K562 (cell line): ENCODE results near the gene NDUFC2. TPM values are rescaled to one million over a fixed set of nuclear protein-coding genes. Genes with fewer than 3 reads are reported as not detected.

ENCODE experiments used
- ARNT ChIP-seq, 2 experiments: fragments of 450-650 bp; IDR thresholded peaks; 2 replicates each; pipeline ENCODE4 v1.6.1; 2016; ENCODE audit warnings: mild to moderate bottlenecking in 1 of 2
- BMI1 ChIP-seq: fragments of 150-350 bp; IDR thresholded peaks from 2 replicates; pipeline ENCODE4 v1.6.1; 2014; ENCODE audit warnings: low read length
- CC2D1A ChIP-seq: fragments of 450-650 bp; IDR thresholded peaks from 2 replicates; pipeline ENCODE4 v1.6.1; 2017; ENCODE audit warnings: mild to moderate bottlenecking
- HDAC8 ChIP-seq: fragments of 450-650 bp; IDR thresholded peaks from 2 replicates; pipeline ENCODE4 v1.6.1; 2016; ENCODE audit warnings: mild to moderate bottlenecking, missing genetic modification characterization, moderate library complexity, missing compliant biosample characterization
- MEF2A ChIP-seq: IDR thresholded peaks from 2 replicates; pipeline ENCODE4 v1.6.1; 2011; ENCODE audit warnings: low read depth, mild to moderate bottlenecking, low read length, moderate library complexity; ENCODE audit not compliant: control insufficient read depth
- MEIS2 ChIP-seq: fragments of 450-650 bp; IDR thresholded peaks from 2 replicates; pipeline ENCODE4 v1.6.1; 2014; ENCODE audit warnings: mild to moderate bottlenecking; ENCODE audit not compliant: partially characterized antibody
- MTA2 ChIP-seq: fragments of 450-650 bp; IDR thresholded peaks from 2 replicates; pipeline ENCODE4 v1.6.1; 2016; ENCODE audit warnings: low read depth
- NCOR1 ChIP-seq: fragments of 450-650 bp; IDR thresholded peaks from 2 replicates; pipeline ENCODE4 v1.6.1; 2016; ENCODE audit warnings: mild to moderate bottlenecking, moderate library complexity
- NR4A1 ChIP-seq, 2 experiments: fragments of 250-450 bp in 1 of 2; fragments of 450-650 bp in 1 of 2; sonication (Bioruptor Pico) in 1 of 2; IDR thresholded peaks; 2 replicates each; pipeline versions ENCODE4 v1.4.0 to v1.6.1; 2016 to 2020; ENCODE audit warnings: mild to moderate bottlenecking in 2 of 2, missing compliant biosample characterization in 1 of 2, missing genetic modification characterization in 1 of 2, moderate library complexity in 1 of 2
- RFX5 ChIP-seq: IDR thresholded peaks from 2 replicates; pipeline ENCODE4 v1.6.1; 2011; ENCODE audit warnings: low read depth, mild to moderate bottlenecking, improper control_type of control experiment, low read length
- SMAD2 ChIP-seq: fragments of 150-350 bp; IDR thresholded peaks from 2 replicates; pipeline ENCODE4 v1.6.1; 2014; ENCODE audit warnings: low read depth, mild to moderate bottlenecking, low read length
- ZNF408 ChIP-seq: fragments of 250-450 bp; sonication (Bioruptor Pico); IDR thresholded peaks from 2 replicates; pipeline ENCODE4 v1.4.0; 2020; ENCODE audit warnings: low read depth, mild to moderate bottlenecking, moderate library complexity
- polyA plus RNA-seq, 8 experiments: library from polyadenylated mRNA; depleted of rRNA in 4 of 8; stranded (reverse) in 5 of 8; unstranded in 3 of 8; fragments of >200 nt; fragmentation: Nextera tagmentation in 2 of 8; fragmentation: Illumina TruSeq in 1 of 8; extraction: Ambion mirVana in 2 of 8; extraction: Trizol in 1 of 8; gene quantifications; 2 replicates each; pipeline versions ENCODE4 v1.2.1 to v1.2.3, GENCODE V29; 2011 to 2014; ENCODE audit warnings: inconsistent platforms in 1 of 8, missing spikeins in 1 of 8
- total RNA-seq, 7 experiments: library from RNA; depleted of rRNA in 6 of 7; stranded (reverse); fragments of >200 nt in 6 of 7; fragmentation: Illumina TruSeq in 2 of 7; extraction: Trizol in 2 of 7; gene quantifications; 2 replicates each; pipeline versions ENCODE4 v1.2.1 to v1.2.3, GENCODE V29; 2011 to 2021; ENCODE audit warnings: low replicate concordance in 1 of 7
- TF ChIP-seq, protein P1 (sequence below): fragments of 250-450 bp; sonication (Bioruptor Pico); IDR thresholded peaks from 2 replicates; pipeline ENCODE4 v1.5.0; 2021; ENCODE audit warnings: mild to moderate bottlenecking, moderate library complexity
- TF ChIP-seq, protein P2 (sequence below): fragments of 250-450 bp; sonication (Bioruptor Pico); IDR thresholded peaks from 2 replicates; pipeline ENCODE4 v1.9.0; 2021; ENCODE audit warnings: mild to moderate bottlenecking, inconsistent platforms
- TF ChIP-seq, protein P3 (sequence below): fragments of 250-450 bp; sonication (Bioruptor Pico); IDR thresholded peaks from 2 replicates; pipeline ENCODE4 v1.8.0; 2021; ENCODE audit warnings: moderate library complexity, mild to moderate bottlenecking, inconsistent platforms
- TF ChIP-seq, protein P4 (sequence below): fragments of 450-650 bp; IDR thresholded peaks from 2 replicates; pipeline ENCODE4 v1.6.1; 2016; ENCODE audit warnings: mild to moderate bottlenecking

The NDUFC2 gene
- total and polyA plus RNA-seq, 9 of the 15 experiments (the other 6 are each of a cell fraction or from before 2014, with no cell fraction given), result 168 to 1,119 (median 442) TPM

DNA sequence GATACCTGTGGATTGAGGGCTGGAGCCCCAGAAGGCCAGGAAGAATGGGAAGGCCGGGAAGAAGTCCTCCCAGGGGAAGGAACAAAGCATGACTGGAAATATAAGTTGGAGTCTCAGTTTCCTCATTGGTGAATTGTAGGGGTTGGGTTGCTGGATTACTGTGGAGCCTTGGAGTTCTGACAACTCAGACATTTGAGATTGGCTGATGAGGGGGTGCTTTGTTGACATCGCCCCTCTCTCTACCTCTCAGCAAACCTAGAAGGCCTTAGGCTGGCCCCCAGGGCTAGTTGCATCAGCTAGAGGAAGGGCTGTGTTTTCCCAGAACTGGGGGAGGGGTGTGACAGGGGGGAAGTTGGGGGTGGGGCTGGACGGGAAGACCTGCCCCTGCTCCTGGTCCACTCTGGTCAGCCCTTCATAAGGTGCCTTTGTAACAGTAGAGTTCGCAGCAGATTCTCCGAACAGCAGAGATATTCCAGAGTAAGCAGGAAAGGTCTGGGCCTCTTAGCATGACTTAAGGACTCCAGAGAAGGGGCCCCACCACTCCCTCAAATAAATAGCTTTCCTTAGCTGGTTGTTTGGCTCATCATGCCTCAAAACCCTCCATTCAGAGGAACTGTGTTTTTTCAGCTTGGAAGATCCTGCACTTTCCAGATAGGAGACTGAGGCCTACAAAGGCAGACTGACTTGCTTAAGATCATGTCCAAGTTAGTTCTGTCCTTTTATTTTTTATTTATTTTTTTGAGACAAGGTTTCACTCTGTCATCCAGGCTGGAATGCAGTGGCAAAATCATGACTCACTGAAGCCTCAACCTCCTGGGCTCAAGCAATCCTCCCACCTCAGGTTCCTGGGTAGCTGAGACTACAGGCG lies 28.5 kb downstream of the NDUFC2 start (continued):
- TF ChIP-seq, protein P1, sequence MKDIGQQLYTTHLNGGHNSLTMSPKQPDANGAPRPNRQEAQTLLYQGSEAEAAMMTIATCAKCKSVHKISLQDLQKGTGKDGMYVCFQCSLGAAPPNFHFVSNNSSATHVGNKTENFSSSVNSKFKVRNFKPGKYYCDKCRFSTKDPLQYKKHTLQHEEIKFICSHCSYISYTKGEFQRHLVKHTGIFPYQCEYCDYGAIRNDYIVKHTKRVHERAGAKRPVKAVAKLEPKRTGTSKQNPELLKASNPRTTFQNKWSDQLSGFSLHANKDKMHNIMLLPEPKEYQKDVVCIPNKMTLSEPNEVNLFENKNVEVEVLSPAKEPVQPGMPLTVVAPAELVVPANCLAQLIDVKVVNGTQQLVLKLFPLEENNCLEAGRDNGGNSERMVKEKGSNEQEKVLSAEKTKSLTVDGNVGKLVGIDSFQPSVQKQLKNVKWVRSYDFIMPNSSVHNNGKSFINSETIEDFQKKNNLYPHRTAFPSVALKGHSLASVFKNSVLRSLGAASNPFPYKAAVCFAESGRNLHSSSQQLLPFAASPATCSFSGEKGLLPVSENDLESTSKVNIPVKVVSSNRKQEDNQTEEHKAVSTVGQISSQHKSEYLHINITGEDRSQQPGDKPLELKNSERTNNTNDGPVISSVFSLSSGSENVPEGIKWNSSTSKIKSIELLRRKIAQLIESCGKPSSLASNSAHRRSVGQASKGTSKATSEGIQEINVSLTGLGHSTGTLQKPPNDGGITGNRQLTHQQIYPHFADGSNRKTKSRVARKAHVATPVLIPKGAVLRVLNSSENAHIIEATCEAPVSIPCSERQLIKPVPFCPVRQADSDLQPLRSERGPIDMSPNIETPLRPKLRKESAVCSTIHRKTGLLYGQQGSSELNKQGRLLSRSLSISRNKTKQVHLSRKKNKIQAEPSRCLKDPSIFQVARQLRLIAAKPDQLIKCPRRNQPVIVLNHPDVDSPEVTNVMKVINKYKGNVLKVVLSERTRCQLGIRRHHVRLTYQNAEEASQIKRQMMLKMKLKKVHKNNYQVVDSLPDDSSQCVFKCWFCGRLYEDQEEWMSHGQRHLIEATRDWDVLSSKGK (CRISPR knock-in tag), result no peak
- TF ChIP-seq MTA2 (peak; percentile 21; the same call in 1 of the 2 replicates), RFX5 (no peak), NCOR1 (0 out of 2 replicates have a peak, but pooled peaks have one; percentile 39), CC2D1A (no peak), MEF2A (no peak), BMI1 (no peak), HDAC8 (tag) (0 out of 2 replicates have a peak, but pooled peaks have one; percentile 47), MEIS2 (no peak), ZNF408 (no peak), SMAD2 (no peak), NR4A1 (CRISPR knock-in tag; IDR thresholded peaks at IDR 0.05) (no peak; the same call in 1 of the 2 replicates), NR4A1 (tag; IDR thresholded peaks at IDR 0.05) (peak; percentile 86; the same call in 1 of the 2 replicates), ARNT (IDR thresholded peaks at IDR 0.05) (no peak)
- TF ChIP-seq, protein P2, sequence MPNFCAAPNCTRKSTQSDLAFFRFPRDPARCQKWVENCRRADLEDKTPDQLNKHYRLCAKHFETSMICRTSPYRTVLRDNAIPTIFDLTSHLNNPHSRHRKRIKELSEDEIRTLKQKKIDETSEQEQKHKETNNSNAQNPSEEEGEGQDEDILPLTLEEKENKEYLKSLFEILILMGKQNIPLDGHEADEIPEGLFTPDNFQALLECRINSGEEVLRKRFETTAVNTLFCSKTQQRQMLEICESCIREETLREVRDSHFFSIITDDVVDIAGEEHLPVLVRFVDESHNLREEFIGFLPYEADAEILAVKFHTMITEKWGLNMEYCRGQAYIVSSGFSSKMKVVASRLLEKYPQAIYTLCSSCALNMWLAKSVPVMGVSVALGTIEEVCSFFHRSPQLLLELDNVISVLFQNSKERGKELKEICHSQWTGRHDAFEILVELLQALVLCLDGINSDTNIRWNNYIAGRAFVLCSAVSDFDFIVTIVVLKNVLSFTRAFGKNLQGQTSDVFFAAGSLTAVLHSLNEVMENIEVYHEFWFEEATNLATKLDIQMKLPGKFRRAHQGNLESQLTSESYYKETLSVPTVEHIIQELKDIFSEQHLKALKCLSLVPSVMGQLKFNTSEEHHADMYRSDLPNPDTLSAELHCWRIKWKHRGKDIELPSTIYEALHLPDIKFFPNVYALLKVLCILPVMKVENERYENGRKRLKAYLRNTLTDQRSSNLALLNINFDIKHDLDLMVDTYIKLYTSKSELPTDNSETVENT, result no peak
- TF ChIP-seq, protein P3, sequence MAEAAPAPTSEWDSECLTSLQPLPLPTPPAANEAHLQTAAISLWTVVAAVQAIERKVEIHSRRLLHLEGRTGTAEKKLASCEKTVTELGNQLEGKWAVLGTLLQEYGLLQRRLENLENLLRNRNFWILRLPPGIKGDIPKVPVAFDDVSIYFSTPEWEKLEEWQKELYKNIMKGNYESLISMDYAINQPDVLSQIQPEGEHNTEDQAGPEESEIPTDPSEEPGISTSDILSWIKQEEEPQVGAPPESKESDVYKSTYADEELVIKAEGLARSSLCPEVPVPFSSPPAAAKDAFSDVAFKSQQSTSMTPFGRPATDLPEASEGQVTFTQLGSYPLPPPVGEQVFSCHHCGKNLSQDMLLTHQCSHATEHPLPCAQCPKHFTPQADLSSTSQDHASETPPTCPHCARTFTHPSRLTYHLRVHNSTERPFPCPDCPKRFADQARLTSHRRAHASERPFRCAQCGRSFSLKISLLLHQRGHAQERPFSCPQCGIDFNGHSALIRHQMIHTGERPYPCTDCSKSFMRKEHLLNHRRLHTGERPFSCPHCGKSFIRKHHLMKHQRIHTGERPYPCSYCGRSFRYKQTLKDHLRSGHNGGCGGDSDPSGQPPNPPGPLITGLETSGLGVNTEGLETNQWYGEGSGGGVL (CRISPR knock-in tag), result 0 out of 2 replicates have a peak, but pooled peaks have one; percentile 22
- TF ChIP-seq, protein P4, sequence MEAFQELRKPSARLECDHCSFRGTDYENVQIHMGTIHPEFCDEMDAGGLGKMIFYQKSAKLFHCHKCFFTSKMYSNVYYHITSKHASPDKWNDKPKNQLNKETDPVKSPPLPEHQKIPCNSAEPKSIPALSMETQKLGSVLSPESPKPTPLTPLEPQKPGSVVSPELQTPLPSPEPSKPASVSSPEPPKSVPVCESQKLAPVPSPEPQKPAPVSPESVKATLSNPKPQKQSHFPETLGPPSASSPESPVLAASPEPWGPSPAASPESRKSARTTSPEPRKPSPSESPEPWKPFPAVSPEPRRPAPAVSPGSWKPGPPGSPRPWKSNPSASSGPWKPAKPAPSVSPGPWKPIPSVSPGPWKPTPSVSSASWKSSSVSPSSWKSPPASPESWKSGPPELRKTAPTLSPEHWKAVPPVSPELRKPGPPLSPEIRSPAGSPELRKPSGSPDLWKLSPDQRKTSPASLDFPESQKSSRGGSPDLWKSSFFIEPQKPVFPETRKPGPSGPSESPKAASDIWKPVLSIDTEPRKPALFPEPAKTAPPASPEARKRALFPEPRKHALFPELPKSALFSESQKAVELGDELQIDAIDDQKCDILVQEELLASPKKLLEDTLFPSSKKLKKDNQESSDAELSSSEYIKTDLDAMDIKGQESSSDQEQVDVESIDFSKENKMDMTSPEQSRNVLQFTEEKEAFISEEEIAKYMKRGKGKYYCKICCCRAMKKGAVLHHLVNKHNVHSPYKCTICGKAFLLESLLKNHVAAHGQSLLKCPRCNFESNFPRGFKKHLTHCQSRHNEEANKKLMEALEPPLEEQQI, result no peak
